ENCODE results near the gene ST6GALNAC1. TPM values are rescaled to one million over a fixed set of nuclear protein-coding genes. Genes with fewer than 3 reads are reported as not detected.

ST6GALNAC1 gene
- total RNA-seq, 4 donors from 2014 or later, result 0.29 to 7.0 (median 1.1) TPM

DNA sequence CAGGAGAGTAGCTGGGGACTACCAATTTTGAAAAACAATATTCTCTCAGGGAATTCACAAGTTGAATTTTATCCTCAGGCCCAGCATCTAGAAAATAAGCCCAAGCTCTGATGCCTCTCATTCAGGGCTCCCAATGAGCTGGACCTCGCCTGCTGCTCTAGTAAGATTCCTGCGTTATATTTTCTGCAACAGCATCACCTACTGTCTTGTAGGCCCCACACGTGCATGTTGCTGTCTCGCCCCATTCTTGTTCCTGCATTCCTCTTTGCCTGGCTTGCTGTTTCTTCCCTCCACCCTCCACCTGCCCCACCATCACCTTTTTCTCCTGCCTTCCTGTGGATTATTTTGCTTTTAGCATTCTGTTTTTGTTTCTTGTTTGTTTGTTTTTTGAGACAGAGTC, 49.6 kb downstream of the ST6GALNAC1 start:
- intact Hi-C loops (cut with DNase I), result no loop called here
- no peak overlapping the region for H3K27ac ChIP-seq

DNA sequence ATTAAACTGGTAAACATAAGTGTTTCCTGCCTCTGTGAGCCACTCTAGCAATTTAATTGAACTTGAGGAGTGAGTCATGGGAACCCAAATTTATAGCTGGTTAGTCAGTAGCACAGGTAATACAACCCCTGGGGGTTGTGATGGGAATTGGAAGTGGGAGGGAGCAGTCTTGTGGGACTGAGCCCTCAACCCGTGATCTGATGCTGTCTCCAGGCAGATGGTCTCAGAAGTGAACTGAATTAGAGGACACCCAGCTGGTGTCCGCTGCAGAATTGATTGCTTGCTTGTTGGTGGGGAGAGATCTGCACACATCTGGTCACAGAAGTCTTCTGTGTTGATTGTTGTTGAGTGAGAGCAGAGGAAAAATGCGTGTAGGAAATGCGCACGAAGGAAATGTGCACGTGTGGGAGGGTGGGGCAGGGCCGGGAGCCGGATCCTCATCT, 50.2 kb downstream of the ST6GALNAC1 start:
- no peaks in the 10 kb centered on the region for H3K36me3 ChIP-seq
- 83 to 86% methylated on average over 8 of the region's 8 CpGs for WGBS, 2 donors
- peaks cover 3 to 8% of the 10 kb centered on the region in 2 donors for H3K4me1 ChIP-seq
- H3K27ac ChIP-seq, result no peak overlapping the region
- H3K4me3 ChIP-seq (replicated peaks in 1 of 3), result no peak overlapping the region
- H3K9me3 ChIP-seq, result no peaks in the 10 kb centered on the region
- H3K27me3 ChIP-seq, result no peaks in the 10 kb centered on the region
- no peak for TF ChIP-seq POLR2A (IDR thresholded peaks at IDR 0.05)
- TF ChIP-seq, protein P1, sequence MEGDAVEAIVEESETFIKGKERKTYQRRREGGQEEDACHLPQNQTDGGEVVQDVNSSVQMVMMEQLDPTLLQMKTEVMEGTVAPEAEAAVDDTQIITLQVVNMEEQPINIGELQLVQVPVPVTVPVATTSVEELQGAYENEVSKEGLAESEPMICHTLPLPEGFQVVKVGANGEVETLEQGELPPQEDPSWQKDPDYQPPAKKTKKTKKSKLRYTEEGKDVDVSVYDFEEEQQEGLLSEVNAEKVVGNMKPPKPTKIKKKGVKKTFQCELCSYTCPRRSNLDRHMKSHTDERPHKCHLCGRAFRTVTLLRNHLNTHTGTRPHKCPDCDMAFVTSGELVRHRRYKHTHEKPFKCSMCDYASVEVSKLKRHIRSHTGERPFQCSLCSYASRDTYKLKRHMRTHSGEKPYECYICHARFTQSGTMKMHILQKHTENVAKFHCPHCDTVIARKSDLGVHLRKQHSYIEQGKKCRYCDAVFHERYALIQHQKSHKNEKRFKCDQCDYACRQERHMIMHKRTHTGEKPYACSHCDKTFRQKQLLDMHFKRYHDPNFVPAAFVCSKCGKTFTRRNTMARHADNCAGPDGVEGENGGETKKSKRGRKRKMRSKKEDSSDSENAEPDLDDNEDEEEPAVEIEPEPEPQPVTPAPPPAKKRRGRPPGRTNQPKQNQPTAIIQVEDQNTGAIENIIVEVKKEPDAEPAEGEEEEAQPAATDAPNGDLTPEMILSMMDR (IDR thresholded peaks at IDR 0.05), result no peak
- intact Hi-C loops (cut with DNase I), result no loop called here
- DNase-seq, result no peak

More for the DNA sequence above, 49.6 kb downstream of the ST6GALNAC1 start:
- Histone ChIP-seq H3K27me3 (no peaks in the 10 kb centered on the region), H3K4me3 (replicated peaks in 1 of 3) (no peak overlapping the region), H3K4me1 (peaks cover 3 to 8% of the 10 kb centered on the region in 2 donors), H3K9me3 (no peaks in the 10 kb centered on the region), H3K36me3 (no peaks in the 10 kb centered on the region)
- DNase-seq, result no peak
- TF ChIP-seq POLR2A (IDR thresholded peaks at IDR 0.05), result no peak
- TF ChIP-seq, protein P1 (IDR thresholded peaks at IDR 0.05), result no peak
- whole genome bisulfite sequencing, 2 donors, result 92% methylated on average over 4 of the region's 4 CpGs

GRCh38 chr17:76588182-76588581, 55.4 kb downstream of the ST6GALNAC1 start:
- DNase-seq, result no peak
- Histone ChIP-seq H3K4me1 (peaks cover 11 to 18% of the 10 kb centered on the region in 2 donors), H3K9me3 (no peaks in the 10 kb centered on the region), H3K4me3 (replicated peaks in 1 of 3) (no peak overlapping the region), H3K27ac (no peak overlapping the region), H3K27me3 (no peaks in the 10 kb centered on the region), H3K36me3 (no peaks in the 10 kb centered on the region)
- intact Hi-C loops (cut with DNase I), result loop anchor here (5.0 kb wide), 1 partner anchor 66 kb away; no protein-coding TSS in a partner anchor
- TF ChIP-seq, protein P1 (IDR thresholded peaks at IDR 0.05), result no peak
- no peak for TF ChIP-seq POLR2A (IDR thresholded peaks at IDR 0.05)

DNA sequence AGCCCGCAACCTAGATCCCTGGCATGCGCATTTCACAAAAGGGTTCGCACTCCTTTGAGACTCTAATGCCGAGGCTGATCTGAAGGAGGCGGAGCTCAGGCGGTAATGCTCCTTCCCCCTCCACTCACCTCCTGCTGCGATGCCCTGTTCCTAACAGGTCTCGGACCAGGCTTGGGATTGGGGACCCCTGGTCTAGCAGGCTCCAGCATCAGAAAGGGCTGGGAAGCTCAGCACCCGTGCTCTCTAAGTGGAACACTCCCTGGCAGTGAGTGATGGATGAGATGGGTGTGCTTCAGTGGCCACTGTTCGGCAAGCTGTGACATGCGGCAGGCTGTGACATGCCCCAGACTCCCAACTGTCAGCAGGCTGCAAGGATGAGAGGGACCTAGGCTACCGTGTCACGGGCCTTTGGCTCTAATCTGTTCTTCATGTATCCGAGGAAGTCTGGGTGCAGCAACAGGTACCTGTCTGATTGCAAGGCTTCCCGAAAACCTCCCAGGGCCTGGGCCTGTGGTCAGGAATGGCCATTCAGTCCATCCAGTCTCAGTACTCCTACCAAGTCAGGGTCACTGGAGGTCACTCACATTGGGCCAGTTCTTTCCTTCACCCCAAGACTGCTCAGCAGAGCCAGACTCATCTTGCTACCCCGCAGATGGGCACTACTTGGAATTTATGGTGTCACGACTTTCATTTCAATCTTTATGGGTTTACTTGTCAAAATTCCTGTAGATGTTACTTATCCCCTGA, 56.6 kb downstream of the ST6GALNAC1 start:
- 44 to 78% methylated on average over 9 to 16 of the region's 17 CpGs for whole genome bisulfite sequencing, 2 donors
- peak; percentile 10 to 35 for DNase-seq
- Histone ChIP-seq H3K4me1 (peaks cover 11 to 18% of the 10 kb centered on the region in 2 donors), H3K27ac (no peak overlapping the region), H3K4me3 (replicated peaks in 1 of 3) (no peak overlapping the region), H3K27me3 (no peaks in the 10 kb centered on the region), H3K9me3 (no peaks in the 10 kb centered on the region), H3K36me3 (no peaks in the 10 kb centered on the region)
- TF ChIP-seq, protein P1 (IDR thresholded peaks at IDR 0.05), result no peak
- TF ChIP-seq POLR2A (IDR thresholded peaks at IDR 0.05), result no peak
- intact Hi-C loops (cut with DNase I), result loop anchor here (5.0 kb wide), 1 partner anchor 65 kb away; no protein-coding TSS in a partner anchor

All from thyroid gland (tissue), 4 donors.